ENCODE measurements around the gene DDC. TPM values are rescaled to one million over a fixed set of nuclear protein-coding genes. Genes with fewer than 3 reads are reported as not detected.

The DDC gene
- total RNA-seq, 4 donors from 2014 or later: 16.1 to 71.3 (median 42.5) TPM

DNA sequence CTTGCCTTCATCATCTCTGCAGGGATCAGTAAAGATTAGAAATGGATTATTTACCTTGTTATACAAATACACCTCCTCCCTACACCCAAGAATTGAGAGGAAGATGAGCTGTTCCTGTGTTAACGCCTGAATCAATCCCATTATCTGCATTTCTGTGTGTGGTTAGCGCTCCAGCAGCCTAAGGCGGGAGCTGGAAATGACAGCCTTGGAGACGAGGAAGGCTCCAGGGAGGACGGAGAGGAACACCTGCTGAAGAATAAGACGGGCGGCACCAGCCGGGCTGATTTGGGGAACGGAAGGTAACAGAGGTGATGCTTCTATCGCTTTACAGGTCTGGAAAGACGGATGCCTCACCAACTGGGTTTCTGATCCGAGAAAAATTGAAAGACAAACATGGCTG lies 34.2 kb upstream of the DDC start:
- intact Hi-C loops (cut with DNase I; ENCODE audit: low total_unique reads) (no loop called here), in situ Hi-C loops (cut with MboI; ENCODE audit: low pct_ligation_motif_present in 1 of 4, low pct_unique_long_range_greater_than_20kb in 1 of 4, low sequenced_read_pairs in 3 of 4) (no loop called here)
- DNase-seq: no peak
- Histone ChIP-seq H3K9me3 (no peaks in the 10 kb centered on the region), H3K4me1 (no peaks in the 10 kb centered on the region), H3K27ac (no peak overlapping the region), H3K4me3 (no peak overlapping the region), H3K36me3 (no peaks in the 10 kb centered on the region), H3K27me3 (no peaks in the 10 kb centered on the region)
- TF ChIP-seq, protein P1, sequence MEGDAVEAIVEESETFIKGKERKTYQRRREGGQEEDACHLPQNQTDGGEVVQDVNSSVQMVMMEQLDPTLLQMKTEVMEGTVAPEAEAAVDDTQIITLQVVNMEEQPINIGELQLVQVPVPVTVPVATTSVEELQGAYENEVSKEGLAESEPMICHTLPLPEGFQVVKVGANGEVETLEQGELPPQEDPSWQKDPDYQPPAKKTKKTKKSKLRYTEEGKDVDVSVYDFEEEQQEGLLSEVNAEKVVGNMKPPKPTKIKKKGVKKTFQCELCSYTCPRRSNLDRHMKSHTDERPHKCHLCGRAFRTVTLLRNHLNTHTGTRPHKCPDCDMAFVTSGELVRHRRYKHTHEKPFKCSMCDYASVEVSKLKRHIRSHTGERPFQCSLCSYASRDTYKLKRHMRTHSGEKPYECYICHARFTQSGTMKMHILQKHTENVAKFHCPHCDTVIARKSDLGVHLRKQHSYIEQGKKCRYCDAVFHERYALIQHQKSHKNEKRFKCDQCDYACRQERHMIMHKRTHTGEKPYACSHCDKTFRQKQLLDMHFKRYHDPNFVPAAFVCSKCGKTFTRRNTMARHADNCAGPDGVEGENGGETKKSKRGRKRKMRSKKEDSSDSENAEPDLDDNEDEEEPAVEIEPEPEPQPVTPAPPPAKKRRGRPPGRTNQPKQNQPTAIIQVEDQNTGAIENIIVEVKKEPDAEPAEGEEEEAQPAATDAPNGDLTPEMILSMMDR (IDR thresholded peaks at IDR 0.05): no peak
- TF ChIP-seq EP300 (IDR thresholded peaks at IDR 0.05; ENCODE audit: low read depth) (no peak), POLR2A (IDR thresholded peaks at IDR 0.05) (no peak), POLR2AphosphoS5 (IDR thresholded peaks at IDR 0.05) (no peak)
- WGBS, 2 donors (ENCODE audit: low coverage in 1 of 2): 87 to 97% methylated on average over 7 to 12 of the region's 12 CpGs

DNA sequence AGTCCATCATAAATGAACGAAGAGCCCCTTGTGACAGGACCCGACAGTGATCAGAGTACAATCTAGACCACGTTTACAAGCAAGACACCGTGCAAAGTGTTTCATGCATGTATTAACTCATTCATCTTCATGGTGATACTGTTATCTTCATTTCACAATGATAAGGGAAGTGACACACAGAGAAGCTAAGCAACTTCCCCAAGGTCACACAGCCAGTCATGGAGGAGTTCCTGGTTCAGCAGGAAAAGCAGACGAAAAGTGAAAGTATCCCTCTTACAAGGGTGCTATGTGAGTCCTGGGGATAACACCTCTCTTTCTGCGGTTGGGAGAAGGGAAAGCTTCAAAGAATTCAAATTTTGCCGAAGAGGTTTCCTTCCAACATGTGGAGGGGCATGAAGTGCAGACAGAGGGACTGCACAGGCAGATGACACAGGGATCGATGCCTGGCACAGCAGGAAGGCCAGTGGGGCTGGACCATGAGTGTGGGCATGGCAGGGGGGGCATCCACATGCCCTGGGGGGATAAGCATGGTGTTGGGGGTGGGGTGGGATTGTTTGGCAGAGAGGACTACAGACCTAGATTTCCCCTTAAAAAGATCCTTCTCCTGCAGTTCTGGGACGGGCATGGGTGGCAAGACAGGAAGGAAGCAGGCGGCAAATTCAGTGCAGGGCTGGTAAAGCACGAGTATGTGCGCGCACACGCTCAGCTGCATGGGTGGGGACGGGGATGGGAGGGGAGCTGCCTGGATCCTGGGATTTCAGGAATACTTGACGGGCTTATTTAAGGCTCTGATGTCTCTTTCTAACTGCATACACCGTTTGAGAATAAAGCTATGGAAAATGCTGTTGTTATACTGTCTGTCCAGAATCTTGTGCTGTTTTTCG lies 33.5 kb upstream of the DDC start:
- intact Hi-C loops (cut with DNase I; ENCODE audit: low total_unique reads) (no loop called here), in situ Hi-C loops (cut with MboI; ENCODE audit: low pct_ligation_motif_present in 1 of 4, low pct_unique_long_range_greater_than_20kb in 1 of 4, low sequenced_read_pairs in 3 of 4) (no loop called here)
- DNase-seq: no peak
- H3K4me1 ChIP-seq: no peaks in the 10 kb centered on the region
- H3K27ac ChIP-seq: no peak overlapping the region
- 86 to 91% methylated on average over 9 to 18 of the region's 18 CpGs for WGBS, 2 donors (ENCODE audit: low coverage in 1 of 2)
- H3K36me3 ChIP-seq: no peaks in the 10 kb centered on the region
- no peak overlapping the region for H3K4me3 ChIP-seq
- H3K9me3 ChIP-seq: no peaks in the 10 kb centered on the region
- TF ChIP-seq POLR2AphosphoS5 (IDR thresholded peaks at IDR 0.05) (no peak), POLR2A (IDR thresholded peaks at IDR 0.05) (no peak), EP300 (IDR thresholded peaks at IDR 0.05; ENCODE audit: low read depth) (no peak)
- TF ChIP-seq, protein P1 (IDR thresholded peaks at IDR 0.05): no peak
- H3K27me3 ChIP-seq: no peaks in the 10 kb centered on the region

DNA sequence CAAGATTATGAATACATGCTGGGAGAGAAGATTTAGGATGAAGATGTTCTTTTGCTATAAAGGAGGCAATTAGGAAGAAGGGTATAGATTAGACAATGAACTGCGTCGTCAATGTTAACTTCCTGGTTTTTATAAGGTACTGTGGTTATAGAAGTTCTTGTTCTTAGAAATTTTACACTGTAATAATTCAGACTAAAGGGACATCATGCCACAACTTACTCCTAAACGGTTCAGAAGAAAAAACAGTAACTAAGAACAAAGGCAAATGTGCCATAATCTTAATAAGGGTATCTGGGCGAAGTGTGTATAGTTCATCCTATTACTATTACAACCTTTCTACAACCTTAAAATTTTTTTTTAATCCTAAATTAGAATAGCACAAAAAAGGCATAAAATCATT lies 31.3 kb upstream of the DDC start:
- no peaks in the 10 kb centered on the region for H3K36me3 ChIP-seq
- H3K27me3 ChIP-seq: no peaks in the 10 kb centered on the region
- WGBS, 2 donors (ENCODE audit: low coverage in 1 of 2): 76 to 79% methylated on average over 4 of the region's 4 CpGs
- intact Hi-C loops (cut with DNase I; ENCODE audit: low total_unique reads): no loop called here
- no peak for DNase-seq
- H3K27ac ChIP-seq: no peak overlapping the region
- H3K4me1 ChIP-seq: no peaks in the 10 kb centered on the region
- H3K4me3 ChIP-seq: no peak overlapping the region
- TF ChIP-seq POLR2A (IDR thresholded peaks at IDR 0.05) (no peak), EP300 (IDR thresholded peaks at IDR 0.05; ENCODE audit: low read depth) (no peak), POLR2AphosphoS5 (IDR thresholded peaks at IDR 0.05) (no peak)
- TF ChIP-seq, protein P1 (IDR thresholded peaks at IDR 0.05): no peak
- in situ Hi-C loops (cut with MboI; ENCODE audit: low pct_ligation_motif_present in 1 of 4, low pct_unique_long_range_greater_than_20kb in 1 of 4, low sequenced_read_pairs in 3 of 4): no loop called here
- H3K9me3 ChIP-seq: no peaks in the 10 kb centered on the region

DNA sequence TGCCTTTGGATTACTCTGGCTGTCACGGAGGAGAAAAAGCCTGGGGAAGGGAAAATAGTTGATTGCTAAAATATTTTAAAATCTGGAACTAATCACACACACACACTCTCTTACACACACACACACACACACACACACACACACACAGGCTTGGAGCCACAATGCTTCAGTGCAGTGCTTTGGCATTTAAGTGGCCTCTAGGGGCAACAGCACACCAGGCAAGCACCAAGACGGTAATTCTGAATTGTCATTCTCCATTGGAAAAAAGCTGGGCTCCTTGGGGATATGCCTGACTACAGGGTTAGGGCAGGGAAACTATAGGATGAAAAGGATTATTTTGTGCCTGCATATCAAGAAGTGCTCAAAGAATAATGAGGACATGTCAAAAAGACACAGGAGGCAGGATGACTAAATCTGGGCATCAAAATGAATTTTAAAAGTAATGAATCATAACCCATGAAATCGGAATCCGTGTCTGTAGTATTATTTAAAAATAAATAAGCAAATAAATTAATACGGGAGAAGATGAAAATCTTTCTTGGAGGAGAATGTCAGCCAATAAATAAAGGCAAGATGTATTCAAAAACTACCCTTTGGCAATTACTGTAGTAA lies 30.4 kb upstream of the DDC start:
- in situ Hi-C loops (cut with MboI; ENCODE audit: low pct_ligation_motif_present in 1 of 4, low pct_unique_long_range_greater_than_20kb in 1 of 4, low sequenced_read_pairs in 3 of 4): no loop called here
- H3K9me3 ChIP-seq: no peaks in the 10 kb centered on the region

More for the DNA sequence above, 30.4 kb upstream of the DDC start:
- Histone ChIP-seq H3K36me3 (no peaks in the 10 kb centered on the region), H3K27ac (no peak overlapping the region), H3K27me3 (no peaks in the 10 kb centered on the region), H3K4me1 (no peaks in the 10 kb centered on the region), H3K4me3 (no peak overlapping the region)
- DNase-seq: no peak
- 52 to 62% methylated on average over 5 of the region's 5 CpGs for WGBS, 2 donors (ENCODE audit: low coverage in 1 of 2)
- intact Hi-C loops (cut with DNase I; ENCODE audit: low total_unique reads): no loop called here
- no peak for TF ChIP-seq POLR2AphosphoS5 (IDR thresholded peaks at IDR 0.05)
- TF ChIP-seq, protein P1 (IDR thresholded peaks at IDR 0.05): peak; percentile 32 to 55 (median 40)
